Activated naive CD4-positive, alpha-beta T cell treated with anti-CD3 and anti-CD28 coated beads, Interleukin-2, amount 10 ng/mL, durations not matched to agents 7 days and 5 days (primary cell): ENCODE measurements around the gene MNAT1.
"Not testable (repeated sequence)": the region's sequence is repeated elsewhere in the genome, so short reads cannot be mapped to it uniquely, and the experiment has no call there.

Experiments used
- CTCF ChIA-PET: fragments of 350-600 bp; sonication (Branson Sonifier 250); formaldehyde crosslinking; loops from one replicate; lab custom pipeline; 2021; ENCODE audit warnings: antibody characterized with exemption; lab: Charles Lee
- DNase-seq: peaks from one replicate; pipeline ENCODE4 v3.0.0-alpha.2; 2020
- H3K27ac Mint-ChIP-seq: one replicate; pipeline ENCODE4 v1.8.0; 2021; ENCODE audit warnings: mild to moderate bottlenecking, moderate library complexity, mixed read lengths
- H3K27me3 Mint-ChIP-seq: one replicate; pipeline ENCODE4 v1.8.0; 2021; ENCODE audit warnings: mild to moderate bottlenecking, mixed read lengths
- H3K36me3 Mint-ChIP-seq: one replicate; pipeline ENCODE4 v1.8.0; 2021; ENCODE audit warnings: mixed read lengths
- H3K4me1 Mint-ChIP-seq: one replicate; pipeline ENCODE4 v1.8.0; 2021; ENCODE audit warnings: mixed read lengths
- H3K4me3 Mint-ChIP-seq: one replicate; pipeline ENCODE4 v1.8.0; 2021; ENCODE audit warnings: mild to moderate bottlenecking, moderate library complexity, mixed read lengths
- H3K9me3 Mint-ChIP-seq: one replicate; pipeline ENCODE4 v1.8.0; 2021; ENCODE audit warnings: mixed read lengths

Gene MNAT1

GRCh38 chr14:60723116-60723906 lies 11.2 kb upstream of the MNAT1 start:
- no peaks in the 10 kb centered on the region for H3K9me3 Mint-ChIP-seq
- peaks cover 2% of the 10 kb centered on the region for H3K36me3 Mint-ChIP-seq
- peaks cover 84% of the 10 kb centered on the region for H3K27me3 Mint-ChIP-seq
- CTCF ChIA-PET: no interaction called here
- H3K4me1 Mint-ChIP-seq: peaks cover 22% of the 10 kb centered on the region
- peak overlapping the region; percentile 75 for H3K4me3 Mint-ChIP-seq
- peak; percentile 45 for DNase-seq
- H3K27ac Mint-ChIP-seq: no peak overlapping the region

GRCh38 chr14:60723907-60724618 lies 10.5 kb upstream of the MNAT1 start, which contains the start of gene SIX4:
Gene SIX4 (minus strand): TSS chr14:60724351. CDS start chr14:60724074, 277 bp downstream.
- peak within 1 kb of the TSS; percentile 75 for H3K4me3 Mint-ChIP-seq
- no peak for DNase-seq
- H3K36me3 Mint-ChIP-seq: peaks cover 2% of the 10 kb centered on the region
- H3K9me3 Mint-ChIP-seq: no peaks in the 10 kb centered on the region
- H3K4me1 Mint-ChIP-seq: peaks cover 22% of the 10 kb centered on the region
- no peak within 1 kb of the TSS for H3K27ac Mint-ChIP-seq
- CTCF ChIA-PET: no interaction called here
- H3K27me3 Mint-ChIP-seq: peaks cover 89% of the 10 kb centered on the region

GRCh38 chr14:60731291-60731690 lies 3.3 kb upstream of the MNAT1 start:
- H3K9me3 Mint-ChIP-seq, H3K4me3 Mint-ChIP-seq, H3K27ac Mint-ChIP-seq, H3K36me3 Mint-ChIP-seq, DNase-seq, CTCF ChIA-PET: not testable (repeated sequence)
- Mint-ChIP-seq H3K27me3 (peaks cover 50% of the 10 kb centered on the region), H3K4me1 (peaks cover 25% of the 10 kb centered on the region)

DNA sequence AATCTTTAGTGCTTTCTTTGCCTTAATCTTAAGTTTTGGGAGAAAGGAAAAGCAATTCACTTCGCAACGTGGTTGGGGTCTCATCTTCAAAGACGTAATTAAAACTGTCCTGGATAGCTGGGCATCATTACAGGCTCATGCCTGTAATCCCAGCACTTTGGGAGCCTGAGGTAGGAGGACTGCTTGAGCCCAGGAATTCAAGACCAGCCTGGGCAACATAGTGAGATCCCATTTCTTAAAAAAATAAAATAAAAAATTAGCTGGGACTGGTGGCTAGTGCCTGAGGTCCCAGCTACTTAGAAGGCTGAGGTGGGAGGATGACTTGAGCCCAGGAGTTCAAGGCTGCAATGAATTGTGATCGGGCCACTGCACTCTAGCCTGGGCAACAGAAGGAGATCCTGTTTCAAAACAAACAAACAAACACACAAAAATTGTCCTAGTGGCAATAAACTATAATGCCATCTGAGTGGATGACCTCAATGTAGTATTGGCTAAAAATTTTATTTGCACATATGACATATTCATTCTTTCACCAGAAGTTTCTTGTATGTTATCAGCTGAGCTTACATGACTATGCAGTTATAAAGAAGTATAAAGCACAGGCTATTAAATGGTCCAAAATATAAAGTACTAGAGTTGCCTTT lies 1.6 kb upstream of the MNAT1 start:
- H3K27ac Mint-ChIP-seq: no peak overlapping the region
- no peak for DNase-seq
- peaks cover 2% of the 10 kb centered on the region for H3K9me3 Mint-ChIP-seq
- CTCF ChIA-PET: interaction anchor here (1.0 kb wide), 1 partner anchor 108 kb away, joined by 3 read pairs; no protein-coding TSS in a partner anchor
- peaks cover 27% of the 10 kb centered on the region for H3K4me1 Mint-ChIP-seq
- H3K36me3 Mint-ChIP-seq: peaks cover 5% of the 10 kb centered on the region
- peaks cover 39% of the 10 kb centered on the region for H3K27me3 Mint-ChIP-seq
- no peak overlapping the region for H3K4me3 Mint-ChIP-seq

GRCh38 chr14:60735416-60735815 lies 855 bp downstream of the MNAT1 start:
- Mint-ChIP-seq H3K27me3 (peaks cover 19% of the 10 kb centered on the region), H3K4me1 (peaks cover 27% of the 10 kb centered on the region), H3K4me3 (peak overlapping the region; percentile 100), H3K9me3 (peaks cover 2% of the 10 kb centered on the region), H3K27ac (no peak overlapping the region), H3K36me3 (peaks cover 5% of the 10 kb centered on the region)
- CTCF ChIA-PET: interaction anchor here (0.5 kb wide), 1 partner anchor 18 kb away, joined by 3 read pairs; no protein-coding TSS in a partner anchor
- no peak for DNase-seq

DNA sequence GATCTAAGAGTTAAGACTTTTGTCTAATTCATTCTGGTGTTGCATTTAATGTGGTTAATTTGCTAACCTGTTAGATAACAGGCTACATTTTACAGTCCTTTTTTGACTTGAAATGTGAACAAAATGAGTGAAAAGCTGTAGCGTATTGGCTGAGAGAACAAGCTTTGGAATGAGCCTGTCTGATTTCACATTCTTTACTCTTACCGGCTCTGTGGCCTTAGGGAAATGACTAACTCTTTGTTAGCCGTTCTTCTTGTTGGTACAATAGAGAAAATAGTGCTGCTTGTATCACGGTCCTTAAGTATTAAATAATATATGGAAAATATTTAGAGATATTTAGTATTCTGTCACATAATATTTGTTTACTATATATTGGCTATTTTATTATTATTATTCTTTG lies 1.9 kb downstream of the MNAT1 start:
- CTCF ChIA-PET: no interaction called here
- H3K9me3 Mint-ChIP-seq: no peaks in the 10 kb centered on the region
- H3K36me3 Mint-ChIP-seq: peaks cover 5% of the 10 kb centered on the region
- H3K4me3 Mint-ChIP-seq: no peak overlapping the region
- no peak overlapping the region for H3K27ac Mint-ChIP-seq
- peaks cover 12% of the 10 kb centered on the region for H3K27me3 Mint-ChIP-seq
- peaks cover 27% of the 10 kb centered on the region for H3K4me1 Mint-ChIP-seq
- no peak for DNase-seq

GRCh38 chr14:60738843-60739508 lies 4.4 kb downstream of the MNAT1 start:
- H3K4me3 Mint-ChIP-seq: no peak overlapping the region
- CTCF ChIA-PET: no interaction called here
- H3K9me3 Mint-ChIP-seq: peaks cover 2% of the 10 kb centered on the region
- H3K36me3 Mint-ChIP-seq: peaks cover 10% of the 10 kb centered on the region
- H3K27me3 Mint-ChIP-seq: peaks cover 5% of the 10 kb centered on the region
- peaks cover 25% of the 10 kb centered on the region for H3K4me1 Mint-ChIP-seq
- no peak overlapping the region for H3K27ac Mint-ChIP-seq
- no peak for DNase-seq

DNA sequence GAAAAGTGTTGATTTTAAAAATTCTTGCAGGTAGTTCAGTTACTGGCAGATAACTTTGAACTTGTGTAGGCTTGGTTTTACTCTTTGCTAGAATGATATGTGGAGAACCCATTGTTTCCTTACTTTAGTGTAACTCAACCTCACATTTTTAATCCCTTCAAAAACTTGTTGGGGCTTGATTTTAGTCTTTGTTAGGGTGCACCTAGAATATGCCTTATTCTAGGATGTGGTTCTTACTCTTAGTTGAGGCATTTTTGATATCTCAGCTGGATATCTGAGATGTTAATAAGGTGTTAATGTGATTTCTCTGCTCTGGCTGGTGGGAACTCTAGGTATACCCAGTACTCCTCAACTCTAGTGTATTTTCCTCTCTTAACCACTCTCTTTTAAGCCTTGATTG lies 10.0 kb downstream of the MNAT1 start:
- no peaks in the 10 kb centered on the region for H3K4me1 Mint-ChIP-seq
- peaks cover 5% of the 10 kb centered on the region for H3K36me3 Mint-ChIP-seq
- no peak overlapping the region for H3K4me3 Mint-ChIP-seq
- H3K27me3 Mint-ChIP-seq: no peaks in the 10 kb centered on the region
- CTCF ChIA-PET: no interaction called here
- H3K27ac Mint-ChIP-seq: no peak overlapping the region
- no peak for DNase-seq
- H3K9me3 Mint-ChIP-seq: peaks cover 2% of the 10 kb centered on the region

DNA sequence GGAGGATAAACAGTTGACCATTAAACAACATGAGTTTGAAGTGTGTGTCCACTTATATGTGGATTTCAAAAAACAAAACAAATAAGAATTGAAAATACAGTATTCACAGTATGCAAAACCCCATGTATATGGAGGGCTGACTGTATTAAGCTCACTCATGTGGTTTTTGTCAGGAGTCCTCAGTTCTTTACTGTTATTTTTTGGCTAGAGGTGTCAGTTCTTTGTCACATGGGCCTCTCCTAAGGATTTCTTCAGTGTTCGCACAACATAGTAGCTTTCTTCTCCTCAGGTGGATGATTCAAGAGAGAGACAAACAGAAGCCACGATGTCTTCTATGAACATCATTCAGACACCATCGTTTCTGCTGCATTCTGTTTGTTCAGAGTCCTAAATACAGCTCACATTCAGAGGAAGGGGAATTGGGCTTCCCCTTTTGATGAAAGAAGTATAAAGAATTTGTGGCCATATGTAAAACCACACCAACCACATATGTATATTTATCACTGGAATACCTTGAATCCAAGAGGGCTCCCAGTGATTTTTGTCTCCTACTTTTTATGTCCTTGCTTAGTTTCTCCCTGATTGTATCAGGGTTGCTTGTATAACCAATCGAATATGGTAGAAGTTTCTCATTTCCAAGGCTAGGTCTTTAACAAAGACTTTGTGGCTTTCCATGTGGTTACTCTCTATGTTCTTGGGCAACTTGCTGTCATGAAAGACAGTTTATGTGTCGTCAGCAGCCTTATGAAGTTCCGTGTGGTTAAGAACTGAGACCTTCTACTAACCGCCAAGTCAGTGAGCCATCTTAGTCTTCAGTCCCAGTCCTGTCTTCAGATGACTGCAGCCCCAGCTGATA lies 18.9 kb downstream of the MNAT1 start:
- DNase-seq: peak; percentile 74
- CTCF ChIA-PET: interaction anchor here (0.6 kb wide), 1 partner anchor 18 kb away, joined by 3 read pairs; no protein-coding TSS in a partner anchor
- no peaks in the 10 kb centered on the region for H3K9me3 Mint-ChIP-seq
- peak overlapping the region; percentile 89 for H3K27ac Mint-ChIP-seq
- H3K27me3 Mint-ChIP-seq: peaks cover 21% of the 10 kb centered on the region
- H3K4me1 Mint-ChIP-seq: peaks cover 56% of the 10 kb centered on the region
- H3K36me3 Mint-ChIP-seq: peaks cover 10% of the 10 kb centered on the region
- H3K4me3 Mint-ChIP-seq: peak overlapping the region; percentile 36

- no peak for DNase-seq
- peaks cover 12% of the 10 kb centered on the region for H3K36me3 Mint-ChIP-seq
- no peak overlapping the region for H3K4me3 Mint-ChIP-seq
- peaks cover 67% of the 10 kb centered on the region for H3K4me1 Mint-ChIP-seq
- H3K27ac Mint-ChIP-seq: no peak overlapping the region
- no peaks in the 10 kb centered on the region for H3K9me3 Mint-ChIP-seq
- H3K27me3 Mint-ChIP-seq: peaks cover 12% of the 10 kb centered on the region
- CTCF ChIA-PET: no interaction called here
These were observed 22.3 kb downstream of the MNAT1 start for GRCh38 chr14:60756847-60757246.

DNA sequence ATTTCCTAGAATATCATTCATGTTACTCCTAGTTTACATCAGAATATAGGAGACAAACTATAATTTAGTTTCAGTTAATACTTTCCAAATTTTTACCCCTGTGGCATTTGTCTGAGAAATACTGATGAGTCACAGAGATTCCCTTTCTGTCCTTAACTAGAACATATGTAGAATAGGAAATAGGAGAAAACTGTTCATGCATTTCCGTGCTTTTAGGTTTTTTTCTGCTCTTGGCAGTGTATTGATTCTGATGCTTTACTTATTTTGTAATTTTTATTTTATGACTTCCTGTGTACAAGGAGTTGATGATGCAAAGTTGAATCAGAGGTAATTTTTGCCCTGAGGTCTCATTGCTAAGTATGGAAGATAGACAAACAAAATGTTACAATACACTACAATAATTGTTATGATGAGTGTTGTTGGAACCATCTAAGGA lies 23.0 kb downstream of the MNAT1 start:
- H3K4me3 Mint-ChIP-seq: no peak overlapping the region
- peaks cover 12% of the 10 kb centered on the region for H3K36me3 Mint-ChIP-seq
- H3K4me1 Mint-ChIP-seq: peaks cover 62% of the 10 kb centered on the region
- H3K27ac Mint-ChIP-seq: no peak overlapping the region
- no peaks in the 10 kb centered on the region for H3K9me3 Mint-ChIP-seq
- H3K27me3 Mint-ChIP-seq: peaks cover 12% of the 10 kb centered on the region
- CTCF ChIA-PET: no interaction called here
- DNase-seq: no peak

- Mint-ChIP-seq H3K4me3 (no peak overlapping the region), H3K4me1 (peaks cover 50% of the 10 kb centered on the region), H3K36me3 (peaks cover 10% of the 10 kb centered on the region), H3K27me3 (peaks cover 12% of the 10 kb centered on the region), H3K27ac (no peak overlapping the region), H3K9me3 (no peaks in the 10 kb centered on the region)
- CTCF ChIA-PET: no interaction called here
- DNase-seq: no peak
These were observed 24.3 kb downstream of the MNAT1 start for GRCh38 chr14:60758885-60759284.

DNA sequence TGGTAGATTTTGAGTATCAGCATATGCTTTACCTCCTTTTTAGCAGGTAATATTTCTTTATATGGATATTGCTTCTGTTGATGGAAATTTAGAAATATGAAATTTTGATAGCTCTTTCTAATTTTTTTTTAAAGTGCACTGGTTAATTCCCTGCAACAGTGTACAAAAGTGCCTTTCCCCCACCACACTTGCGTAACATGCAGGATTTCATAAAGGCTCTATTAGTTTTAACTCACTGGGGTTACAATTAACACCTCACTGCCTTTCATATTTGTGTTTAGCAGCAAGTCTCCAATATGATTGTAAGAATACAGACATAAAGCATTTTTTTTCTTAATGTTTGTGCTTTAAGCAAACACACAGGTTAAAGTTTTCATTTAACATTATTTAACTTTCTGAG lies 25.6 kb downstream of the MNAT1 start:
- Mint-ChIP-seq H3K4me3 (no peak overlapping the region), H3K36me3 (peaks cover 10% of the 10 kb centered on the region), H3K4me1 (peaks cover 41% of the 10 kb centered on the region), H3K27ac (no peak overlapping the region), H3K27me3 (peaks cover 8% of the 10 kb centered on the region), H3K9me3 (no peaks in the 10 kb centered on the region)
- DNase-seq: no peak
- CTCF ChIA-PET: no interaction called here
